Measurements from ENCODE around the gene ST6GALNAC3.

The ST6GALNAC3 gene

GRCh38 chr1:76256289-76257223, 182.0 kb downstream of the ST6GALNAC3 start:
- ATAC-seq (ENCODE audit: low read depth), result no peak

GRCh38 chr1:76257823-76258222, 183.3 kb downstream of the ST6GALNAC3 start:
- Histone ChIP-seq H3K27me3 (ENCODE audit: insufficient read depth, poor library complexity, severe bottlenecking) (no peaks in the 10 kb centered on the region), H3K9me3 (ENCODE audit: severe bottlenecking) (no peaks in the 10 kb centered on the region), H3K4me3 (ENCODE audit: severe bottlenecking) (no peak overlapping the region), H3K4me1 (ENCODE audit: insufficient read depth, poor library complexity, severe bottlenecking) (no peaks in the 10 kb centered on the region), H3K36me3 (ENCODE audit: low read depth) (no peaks in the 10 kb centered on the region), H3K27ac (ENCODE audit: poor library complexity, severe bottlenecking) (no peak overlapping the region)
- ATAC-seq (ENCODE audit: low read depth) (no peak), DNase-seq (ENCODE audit: low spot score) (no peak)
- TF ChIP-seq, protein P1, sequence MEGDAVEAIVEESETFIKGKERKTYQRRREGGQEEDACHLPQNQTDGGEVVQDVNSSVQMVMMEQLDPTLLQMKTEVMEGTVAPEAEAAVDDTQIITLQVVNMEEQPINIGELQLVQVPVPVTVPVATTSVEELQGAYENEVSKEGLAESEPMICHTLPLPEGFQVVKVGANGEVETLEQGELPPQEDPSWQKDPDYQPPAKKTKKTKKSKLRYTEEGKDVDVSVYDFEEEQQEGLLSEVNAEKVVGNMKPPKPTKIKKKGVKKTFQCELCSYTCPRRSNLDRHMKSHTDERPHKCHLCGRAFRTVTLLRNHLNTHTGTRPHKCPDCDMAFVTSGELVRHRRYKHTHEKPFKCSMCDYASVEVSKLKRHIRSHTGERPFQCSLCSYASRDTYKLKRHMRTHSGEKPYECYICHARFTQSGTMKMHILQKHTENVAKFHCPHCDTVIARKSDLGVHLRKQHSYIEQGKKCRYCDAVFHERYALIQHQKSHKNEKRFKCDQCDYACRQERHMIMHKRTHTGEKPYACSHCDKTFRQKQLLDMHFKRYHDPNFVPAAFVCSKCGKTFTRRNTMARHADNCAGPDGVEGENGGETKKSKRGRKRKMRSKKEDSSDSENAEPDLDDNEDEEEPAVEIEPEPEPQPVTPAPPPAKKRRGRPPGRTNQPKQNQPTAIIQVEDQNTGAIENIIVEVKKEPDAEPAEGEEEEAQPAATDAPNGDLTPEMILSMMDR (IDR thresholded peaks at IDR 0.05; ENCODE audit: poor library complexity, severe bottlenecking), result no peak

More at GRCh38 chr1:76256289-76257223, 182.0 kb downstream of the ST6GALNAC3 start:
- Histone ChIP-seq H3K4me3 (ENCODE audit: severe bottlenecking) (no peak overlapping the region), H3K27me3 (ENCODE audit: insufficient read depth, poor library complexity, severe bottlenecking) (no peaks in the 10 kb centered on the region), H3K4me1 (ENCODE audit: insufficient read depth, poor library complexity, severe bottlenecking) (no peaks in the 10 kb centered on the region), H3K9me3 (ENCODE audit: severe bottlenecking) (no peaks in the 10 kb centered on the region), H3K27ac (ENCODE audit: poor library complexity, severe bottlenecking) (no peak overlapping the region), H3K36me3 (ENCODE audit: low read depth) (no peaks in the 10 kb centered on the region)
- TF ChIP-seq, protein P1 (IDR thresholded peaks at IDR 0.05; ENCODE audit: poor library complexity, severe bottlenecking), result no peak
- no peak for DNase-seq (ENCODE audit: low spot score)

- ATAC-seq (ENCODE audit: low read depth) (no peak), DNase-seq (ENCODE audit: low spot score) (no peak)
- no peaks in the 10 kb centered on the region for H3K27me3 ChIP-seq (ENCODE audit: insufficient read depth, poor library complexity, severe bottlenecking)
- H3K4me1 ChIP-seq (ENCODE audit: insufficient read depth, poor library complexity, severe bottlenecking), result no peaks in the 10 kb centered on the region
- TF ChIP-seq, protein P1 (IDR thresholded peaks at IDR 0.05; ENCODE audit: poor library complexity, severe bottlenecking), result no peak
- no peaks in the 10 kb centered on the region for H3K36me3 ChIP-seq (ENCODE audit: low read depth)
- H3K4me3 ChIP-seq (ENCODE audit: severe bottlenecking), result no peak overlapping the region
- no peaks in the 10 kb centered on the region for H3K9me3 ChIP-seq (ENCODE audit: severe bottlenecking)
- no peak overlapping the region for H3K27ac ChIP-seq (ENCODE audit: poor library complexity, severe bottlenecking)
Observed at GRCh38 chr1:76259270-76259669, 184.7 kb downstream of the ST6GALNAC3 start.

DNA sequence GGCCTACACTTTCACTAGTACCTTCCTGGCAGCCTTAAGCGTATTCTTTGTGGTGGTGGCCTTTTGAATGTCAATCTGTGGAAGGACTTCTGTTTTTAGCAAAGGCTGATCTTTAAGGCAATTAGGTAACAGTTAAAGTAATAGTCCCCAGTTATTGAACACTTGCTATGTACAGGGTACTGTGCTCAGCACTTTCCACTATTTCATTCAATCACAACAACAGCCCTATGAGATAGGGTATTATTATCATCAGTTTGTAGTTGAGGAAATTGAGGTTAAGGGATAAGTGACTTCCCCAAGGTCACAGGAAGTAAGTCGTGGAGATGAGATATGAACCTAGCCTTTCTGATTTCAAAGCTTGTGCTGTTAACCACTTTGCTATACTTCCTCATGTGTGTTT, 185.7 kb downstream of the ST6GALNAC3 start:
- H3K4me3 ChIP-seq (ENCODE audit: severe bottlenecking), result no peak overlapping the region
- H3K36me3 ChIP-seq (ENCODE audit: low read depth), result no peaks in the 10 kb centered on the region
- no peak for DNase-seq (ENCODE audit: low spot score)
- H3K9me3 ChIP-seq (ENCODE audit: severe bottlenecking), result no peaks in the 10 kb centered on the region
- no peak overlapping the region for H3K27ac ChIP-seq (ENCODE audit: poor library complexity, severe bottlenecking)
- no peaks in the 10 kb centered on the region for H3K27me3 ChIP-seq (ENCODE audit: insufficient read depth, poor library complexity, severe bottlenecking)
- TF ChIP-seq, protein P1 (IDR thresholded peaks at IDR 0.05; ENCODE audit: poor library complexity, severe bottlenecking), result no peak
- no peak for ATAC-seq (ENCODE audit: low read depth)
- no peaks in the 10 kb centered on the region for H3K4me1 ChIP-seq (ENCODE audit: insufficient read depth, poor library complexity, severe bottlenecking)

DNA sequence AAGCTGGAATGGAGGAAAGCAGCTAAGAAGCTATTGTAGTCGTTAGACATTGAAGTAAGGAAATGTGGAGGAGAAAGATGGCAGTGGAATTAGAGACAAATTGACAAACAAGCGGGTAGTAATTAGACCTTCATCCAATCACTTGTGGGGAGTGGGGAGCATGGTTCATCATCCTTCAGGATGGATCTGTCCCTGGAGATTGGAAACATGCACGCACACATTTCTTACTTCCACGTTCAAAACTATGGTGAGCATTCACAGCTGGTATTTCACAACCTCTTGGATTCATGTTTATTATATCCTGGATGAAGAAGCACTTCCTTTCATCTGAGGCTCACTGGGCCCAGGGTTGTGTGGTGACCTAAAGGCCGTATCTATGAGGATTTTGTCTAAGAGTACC, 188.1 kb downstream of the ST6GALNAC3 start:
- Histone ChIP-seq H3K4me3 (ENCODE audit: severe bottlenecking) (no peak overlapping the region), H3K4me1 (ENCODE audit: insufficient read depth, poor library complexity, severe bottlenecking) (no peaks in the 10 kb centered on the region), H3K36me3 (ENCODE audit: low read depth) (no peaks in the 10 kb centered on the region), H3K9me3 (ENCODE audit: severe bottlenecking) (no peaks in the 10 kb centered on the region), H3K27ac (ENCODE audit: poor library complexity, severe bottlenecking) (no peak overlapping the region), H3K27me3 (ENCODE audit: insufficient read depth, poor library complexity, severe bottlenecking) (no peaks in the 10 kb centered on the region)
- TF ChIP-seq, protein P1 (IDR thresholded peaks at IDR 0.05; ENCODE audit: poor library complexity, severe bottlenecking), result no peak
- DNase-seq (ENCODE audit: low spot score) (no peak), ATAC-seq (ENCODE audit: low read depth) (no peak)
